Caco-2 (cell line): ENCODE measurements around the gene ABCG5. TPM values are rescaled to one million over a fixed set of nuclear protein-coding genes. Genes with fewer than 3 reads are reported as not detected.

Experiments used
- BruUV-seq: library from RNA; stranded (reverse); fragments of 400-500 nt; replicated peaks from 2 replicates; lab custom pipeline; 2021; lab: Mats Ljungman, UMichigan
- CTCF ChIA-PET: fragments of 300-600 bp; sonication (Branson Sonifier 250); formaldehyde crosslinking; loops from one replicate; lab custom pipeline; 2022; ENCODE audit warnings: antibody characterized with exemption; lab: Charles Lee
- POLR2A ChIA-PET: fragments of 300-600 bp; sonication (Branson Sonifier 250); formaldehyde crosslinking; loops from one replicate; lab custom pipeline; 2022; ENCODE audit warnings: antibody characterized with exemption; lab: Charles Lee
- DNase-seq, 2 experiments: peaks; one replicate each; pipeline versions ENCODE4 v3.0.0 to v3.0.0-alpha.2; 2020 to 2022
- H3K27me3 ChIP-seq: replicated peaks from 2 replicates; pipeline ENCODE4 v1.6.0; 2011; ENCODE audit warnings: low read length; ENCODE audit not compliant: control insufficient read depth, insufficient read depth
- H3K36me3 ChIP-seq: 2 replicates; pipeline ENCODE4 v1.5.1; 2011; ENCODE audit warnings: low read length; ENCODE audit not compliant: control insufficient read depth, insufficient read depth
- H3K4me1 ChIP-seq: fragments of 250-450 bp; sonication (Bioruptor Pico); 2 replicates; pipeline ENCODE4 v1.5.1; 2020; ENCODE audit warnings: mild to moderate bottlenecking
- H3K4me3 ChIP-seq: 2 replicates; pipeline ENCODE4 v1.5.1; 2011; ENCODE audit warnings: low read depth, mild to moderate bottlenecking, control low read depth, low read length
- H3K9me3 ChIP-seq: fragments of 250-450 bp; sonication (Bioruptor Pico); 2 replicates; pipeline ENCODE4 v1.5.1; 2020; ENCODE audit warnings: mild to moderate bottlenecking, moderate library complexity
- H3K27ac Mint-ChIP-seq: one replicate; pipeline ENCODE4 v1.8.0; 2022; ENCODE audit warnings: mixed read lengths; ENCODE audit not compliant: unreplicated experiment
- H3K27me3 Mint-ChIP-seq: one replicate; pipeline ENCODE4 v1.8.0; 2022; ENCODE audit warnings: mixed read lengths; ENCODE audit not compliant: insufficient read depth, unreplicated experiment
- H3K36me3 Mint-ChIP-seq: one replicate; pipeline ENCODE4 v1.8.0; 2022; ENCODE audit warnings: mild to moderate bottlenecking, mixed read lengths; ENCODE audit not compliant: insufficient read depth, unreplicated experiment
- H3K4me1 Mint-ChIP-seq: one replicate; pipeline ENCODE4 v1.8.0; 2022; ENCODE audit warnings: low read depth, mixed read lengths; ENCODE audit not compliant: unreplicated experiment
- H3K4me3 Mint-ChIP-seq: one replicate; pipeline ENCODE4 v1.8.0; 2022; ENCODE audit warnings: mild to moderate bottlenecking, moderate library complexity, mixed read lengths; ENCODE audit not compliant: unreplicated experiment
- H3K9me3 Mint-ChIP-seq: one replicate; pipeline ENCODE4 v1.8.0; 2022; ENCODE audit warnings: mixed read lengths; ENCODE audit not compliant: unreplicated experiment
- CTCF ChIP-seq, 2 experiments: fragments of 200-600 bp in 1 of 2; IDR thresholded peaks; 1 replicate in 1 of 2; 2 replicates in 1 of 2; pipeline versions ENCODE4 v1.5.1 to v1.8.0; 2011 to 2022; ENCODE audit warnings: antibody characterized with exemption in 1 of 2, control low read depth in 1 of 2, inconsistent platforms in 1 of 2, low read depth in 1 of 2, low read length in 1 of 2, mild to moderate bottlenecking in 1 of 2, moderate library complexity in 1 of 2; ENCODE audit not compliant: insufficient read depth in 1 of 2, severe bottlenecking in 1 of 2, unreplicated experiment in 1 of 2
- intact Hi-C: fragments of 100-400 bp; cut with micrococcal nuclease; formaldehyde crosslinking; loops from one replicate; pipeline ENCODE4 v1.10.0; 2022; ENCODE audit not compliant: unreplicated experiment
- total RNA-seq: library from RNA; stranded (reverse); gene quantifications from 2 replicates; pipeline ENCODE4 v1.2.3, GENCODE V29; 2022

The ABCG5 gene
- total RNA-seq, 1 experiment from 2014 or later = not detected

GRCh38 chr2:43854671-43855070, 16.0 kb upstream of the ABCG5 start:
- Mint-ChIP-seq H3K27ac (no peak overlapping the region), H3K36me3 (no peaks in the 10 kb centered on the region), H3K27me3 (peaks cover 43% of the 10 kb centered on the region), H3K4me3 (no peak overlapping the region), H3K4me1 (no peaks in the 10 kb centered on the region), H3K9me3 (no peaks in the 10 kb centered on the region)
- POLR2A ChIA-PET = no interaction called here
- Histone ChIP-seq H3K4me1 (no peaks in the 10 kb centered on the region), H3K9me3 (0 out of 2 replicates have a peak, but pooled peaks cover 2% of the 10 kb centered on the region), H3K27me3 (no peaks in the 10 kb centered on the region), H3K4me3 (no peak overlapping the region), H3K36me3 (no peaks in the 10 kb centered on the region)
- intact Hi-C loops = no loop called here
- DNase-seq = no peak
- CTCF ChIA-PET = no interaction called here
- TF ChIP-seq CTCF (IDR thresholded peaks at IDR 0.05; ENCODE audit: insufficient read depth in 1 of 2, low read depth in 1 of 2, low read length in 1 of 2, severe bottlenecking in 1 of 2, unreplicated experiment in 1 of 2) = no peak
- BruUV-seq = no TSS peak

- DNase-seq = no peak
- CTCF ChIA-PET = interaction anchor here (0.6 kb wide), 1 partner anchor 55 kb away, joined by 4 read pairs; no protein-coding TSS in a partner anchor
- POLR2A ChIA-PET = no interaction called here
- no peak overlapping the region for H3K4me3 ChIP-seq
- BruUV-seq = no TSS peak
- Mint-ChIP-seq H3K4me1 (no peaks in the 10 kb centered on the region), H3K9me3 (no peaks in the 10 kb centered on the region), H3K4me3 (no peak overlapping the region), H3K27me3 (peaks cover 32% of the 10 kb centered on the region), H3K27ac (no peak overlapping the region), H3K36me3 (no peaks in the 10 kb centered on the region)
- H3K36me3 ChIP-seq = no peaks in the 10 kb centered on the region
- H3K27me3 ChIP-seq = no peaks in the 10 kb centered on the region
- H3K4me1 ChIP-seq = no peaks in the 10 kb centered on the region
- intact Hi-C loops = no loop called here
- 0 out of 2 replicates have a peak, but pooled peaks cover 2% of the 10 kb centered on the region for H3K9me3 ChIP-seq
- no peak for TF ChIP-seq CTCF (IDR thresholded peaks at IDR 0.05; ENCODE audit: insufficient read depth in 1 of 2, low read depth in 1 of 2, low read length in 1 of 2, severe bottlenecking in 1 of 2, unreplicated experiment in 1 of 2)
Observed at GRCh38 chr2:43853141-43854081, 14.8 kb upstream of the ABCG5 start.

GRCh38 chr2:43852196-43852730, 13.6 kb upstream of the ABCG5 start:
- CTCF ChIA-PET = no interaction called here
- POLR2A ChIA-PET = no interaction called here
- no peak for DNase-seq
- Mint-ChIP-seq H3K27me3 (peaks cover 22% of the 10 kb centered on the region), H3K4me1 (no peaks in the 10 kb centered on the region), H3K36me3 (no peaks in the 10 kb centered on the region), H3K27ac (no peak overlapping the region), H3K9me3 (no peaks in the 10 kb centered on the region), H3K4me3 (no peak overlapping the region)
- Histone ChIP-seq H3K4me3 (no peak overlapping the region), H3K4me1 (no peaks in the 10 kb centered on the region), H3K36me3 (no peaks in the 10 kb centered on the region), H3K9me3 (no peaks in the 10 kb centered on the region), H3K27me3 (no peaks in the 10 kb centered on the region)
- TF ChIP-seq CTCF (IDR thresholded peaks at IDR 0.05; ENCODE audit: insufficient read depth in 1 of 2, low read depth in 1 of 2, low read length in 1 of 2, severe bottlenecking in 1 of 2, unreplicated experiment in 1 of 2) = no peak
- no TSS peak for BruUV-seq
- intact Hi-C loops = no loop called here
